Measurements from ENCODE around the gene LAMTOR5. TPM values are rescaled to one million over a fixed set of nuclear protein-coding genes. Genes with fewer than 3 reads are reported as not detected.

Gene LAMTOR5
- polyA plus RNA-seq, 4 donors: 258 to 299 (median 274) TPM

DNA sequence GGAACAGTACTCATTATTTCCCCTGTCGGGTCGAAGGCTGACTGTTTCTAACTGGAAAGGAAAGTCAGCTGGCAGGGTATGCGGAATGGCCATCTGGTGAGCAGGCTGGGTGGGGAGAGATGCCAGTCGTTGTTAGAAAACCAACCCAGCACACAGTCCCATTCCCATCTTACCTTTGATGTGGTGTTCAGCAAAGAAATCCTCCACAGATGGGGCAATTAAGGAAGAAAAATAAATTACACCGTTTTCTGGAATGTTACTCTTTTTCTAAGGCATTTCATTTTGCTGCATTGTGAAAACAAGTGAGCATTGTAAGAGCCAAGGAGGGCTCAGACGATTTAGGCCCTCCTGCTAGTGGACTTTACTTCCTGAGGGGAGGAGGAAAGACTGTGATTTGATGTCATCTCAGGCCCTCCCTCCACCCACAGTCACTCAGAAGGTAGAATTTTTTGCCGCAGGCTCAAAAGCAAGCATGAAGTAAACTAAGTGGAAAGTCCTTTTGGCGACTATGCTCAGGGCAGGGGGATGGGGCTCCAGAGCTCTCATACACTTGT is 16.7 kb downstream of the LAMTOR5 start, which contains the start of gene SLC16A4:
Gene SLC16A4 (minus strand): TSS at position 335 of the 554 bp plus-strand sequence. CDS start 1,703 bp downstream, outside the sequence.
- no peak for DNase-seq (ENCODE audit: low read depth in 4 of 4, low spot score in 2 of 4)

GRCh38 chr1:110390096-110390495 is 17.4 kb downstream of the LAMTOR5 start:
- no peak for DNase-seq (ENCODE audit: low read depth in 4 of 4, low spot score in 2 of 4)

- no peak for DNase-seq (ENCODE audit: low read depth in 4 of 4, low spot score in 2 of 4)
Measured at GRCh38 chr1:110387048-110387754, 20.3 kb downstream of the LAMTOR5 start.

GRCh38 chr1:110385369-110385768 is 22.1 kb downstream of the LAMTOR5 start:
- no peak for DNase-seq (ENCODE audit: low read depth in 4 of 4, low spot score in 2 of 4)

DNA sequence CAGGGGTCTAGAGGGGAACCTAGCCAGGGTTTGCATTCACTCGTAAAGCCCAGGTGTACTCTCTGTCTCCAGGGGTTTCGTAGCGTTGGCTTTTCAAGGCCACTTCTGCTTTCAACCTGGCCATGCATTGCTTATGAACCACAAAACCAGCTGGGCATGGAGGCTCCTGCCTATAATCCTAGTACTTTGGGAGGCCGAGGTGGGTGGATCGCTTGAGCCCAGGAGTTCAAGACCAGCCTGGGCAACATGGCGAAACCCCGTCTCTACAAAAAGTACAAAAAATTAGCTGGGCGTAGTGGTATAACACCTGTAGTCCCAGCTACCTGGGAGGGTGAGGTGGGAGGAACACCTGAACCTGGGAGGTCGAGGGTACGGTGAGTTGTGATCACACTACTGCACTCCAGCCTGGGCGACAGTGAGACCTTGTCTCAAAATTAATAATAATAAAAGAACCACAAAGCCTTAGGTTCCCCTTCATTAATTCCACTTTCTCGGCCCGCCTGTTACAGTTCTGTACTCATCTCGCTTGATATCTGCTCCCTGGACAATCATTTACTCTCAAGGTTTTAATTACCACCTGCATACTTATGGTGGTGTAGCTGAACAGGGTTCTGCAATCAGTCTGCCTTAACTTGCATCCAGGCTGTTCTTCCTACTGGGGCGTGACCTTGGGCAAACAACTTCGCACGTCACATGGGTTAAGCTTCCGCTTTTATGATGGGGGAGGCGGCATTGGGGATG is 22.7 kb downstream of the LAMTOR5 start:
- DNase-seq (ENCODE audit: low read depth in 4 of 4, low spot score in 2 of 4): no peak

GRCh38 chr1:110383251-110383990 is 24.1 kb downstream of the LAMTOR5 start:
- no peak for DNase-seq (ENCODE audit: low read depth in 4 of 4, low spot score in 2 of 4)

DNA sequence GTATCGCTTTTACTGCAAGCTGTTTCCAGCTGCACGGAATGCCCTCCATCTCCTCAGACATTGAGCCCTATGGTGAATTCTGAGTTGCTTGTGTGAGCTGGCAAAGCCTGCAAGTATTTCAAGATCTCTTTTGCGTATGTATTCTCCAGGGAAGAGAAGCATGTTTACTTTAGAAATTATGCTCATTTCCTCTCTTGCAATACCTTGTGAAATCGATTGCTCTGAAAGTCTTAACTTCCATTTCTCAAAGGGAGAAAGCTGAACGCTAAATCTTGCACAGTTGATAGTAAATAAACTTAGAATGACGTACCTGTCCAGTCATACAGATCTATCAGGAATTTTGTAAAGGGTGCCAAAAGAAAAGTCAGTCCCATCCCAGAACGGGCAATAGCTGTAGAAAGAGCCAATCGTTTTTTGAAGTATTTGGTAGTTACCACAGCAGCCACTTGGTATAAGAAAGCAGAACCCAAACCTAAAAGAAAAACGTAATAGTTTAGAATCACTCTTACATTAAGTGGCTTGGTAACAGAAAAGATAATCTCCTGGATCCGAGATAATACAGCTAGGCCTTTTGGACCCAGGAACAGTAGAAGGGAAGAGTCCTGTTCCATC is 26.7 kb downstream of the LAMTOR5 start:
- DNase-seq (ENCODE audit: low read depth in 4 of 4, low spot score in 2 of 4): no peak

DNA sequence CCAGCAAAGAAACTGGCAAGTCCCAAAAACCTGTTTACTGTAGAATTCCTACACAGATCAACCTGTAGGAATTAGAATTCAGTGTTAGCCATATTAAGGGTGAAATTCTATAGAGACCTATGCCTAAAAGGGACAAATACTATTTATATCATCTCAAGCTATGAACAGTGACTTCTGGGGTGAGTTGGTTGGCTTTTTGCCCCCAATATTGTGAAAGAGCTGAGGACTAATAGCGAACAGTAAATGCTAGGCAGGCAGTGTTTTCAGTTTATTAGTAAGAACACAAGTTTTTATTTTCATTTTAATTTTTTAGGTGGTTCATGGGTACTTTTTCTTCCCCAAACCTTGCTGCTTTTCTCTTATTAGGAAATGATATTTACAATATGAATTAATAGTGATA is 32.0 kb downstream of the LAMTOR5 start:
- no peak for DNase-seq (ENCODE audit: low read depth in 4 of 4, low spot score in 2 of 4)

GRCh38 chr1:110370827-110371226 is 36.7 kb downstream of the LAMTOR5 start:
- no peak for DNase-seq (ENCODE audit: low read depth in 4 of 4, low spot score in 2 of 4)

DNA sequence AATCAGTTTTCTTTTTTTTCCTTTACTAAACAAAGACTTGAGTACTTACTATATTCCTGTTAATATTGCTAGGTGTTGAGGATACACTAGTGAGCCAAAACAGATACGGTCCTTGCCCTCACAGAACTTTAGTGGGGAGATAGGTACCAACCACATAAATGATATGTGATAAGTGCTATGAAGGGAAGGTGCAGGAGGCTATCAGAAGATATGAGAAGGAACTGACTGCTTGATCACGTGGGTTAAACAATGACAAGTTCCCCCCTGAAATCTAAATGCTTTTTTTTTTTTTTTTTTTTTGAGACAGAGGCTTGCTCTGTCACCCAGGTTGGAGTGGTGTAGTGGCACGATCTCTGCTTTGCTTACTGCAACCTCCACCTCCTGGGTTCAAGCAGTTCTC is 43.3 kb downstream of the LAMTOR5 start:
- DNase-seq (ENCODE audit: low read depth in 4 of 4, low spot score in 2 of 4): no peak

DNA sequence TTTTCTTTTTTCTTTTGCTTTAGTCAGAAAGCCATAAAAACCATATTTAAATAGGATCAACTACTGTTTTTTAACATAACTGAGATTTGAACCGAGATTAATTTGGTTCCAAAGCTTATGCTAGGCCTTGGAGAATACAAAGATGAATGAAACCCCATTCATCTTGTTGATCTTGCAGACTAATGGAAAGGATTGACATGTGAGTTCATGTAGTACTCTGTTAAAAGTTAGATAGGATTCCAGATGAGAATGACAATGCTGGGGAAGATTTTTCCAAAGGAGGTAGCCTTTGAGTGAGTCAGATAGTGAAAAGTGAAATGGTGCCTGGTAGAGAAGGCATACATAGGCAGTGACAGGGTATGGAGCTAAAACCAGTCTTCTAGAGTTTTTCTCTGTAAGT is 45.6 kb downstream of the LAMTOR5 start:
- DNase-seq (ENCODE audit: low read depth in 4 of 4, low spot score in 2 of 4): no peak

GRCh38 chr1:110360431-110360830 is 47.1 kb downstream of the LAMTOR5 start:
- no peak for DNase-seq (ENCODE audit: low read depth in 4 of 4, low spot score in 2 of 4)

DNA sequence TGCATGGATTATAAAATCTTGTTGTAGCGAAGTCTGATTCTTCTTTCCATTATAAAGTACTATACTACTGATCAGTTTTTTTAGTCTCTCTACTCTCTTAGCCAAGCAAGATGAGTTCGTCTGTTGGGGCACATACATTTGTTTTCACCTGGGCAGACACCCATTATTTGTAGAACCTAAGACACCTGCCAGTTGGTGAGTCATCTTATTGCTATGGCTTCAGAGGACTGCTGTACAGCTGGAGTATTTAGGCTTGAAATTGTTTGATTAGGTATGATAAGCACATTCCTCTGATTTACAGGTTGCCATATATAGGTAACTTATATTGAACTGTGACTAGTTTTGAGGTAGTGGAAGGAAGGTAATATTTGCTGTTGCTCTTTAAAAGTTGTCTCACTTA is 51.1 kb downstream of the LAMTOR5 start:
- no peak for DNase-seq (ENCODE audit: low read depth in 4 of 4, low spot score in 2 of 4)

DNA sequence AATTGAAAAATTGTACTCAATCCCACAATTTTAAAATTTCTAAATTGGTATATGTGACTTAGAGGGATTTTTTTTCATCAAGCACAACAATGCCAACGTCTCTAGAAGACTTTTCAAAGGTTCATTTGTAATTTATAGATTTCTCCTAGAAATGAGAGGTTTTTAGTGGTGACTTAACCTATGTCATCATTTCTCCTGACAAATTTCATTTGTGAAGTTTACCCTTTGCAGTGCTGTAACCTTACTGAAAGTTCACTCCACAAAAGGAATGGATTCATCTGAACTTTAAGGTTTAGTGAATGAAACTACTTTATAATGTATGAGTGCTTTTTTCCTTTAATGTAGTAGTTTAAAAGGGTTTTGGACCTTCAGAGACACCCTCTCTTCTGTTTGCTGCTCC is 52.2 kb downstream of the LAMTOR5 start:
- no peak for DNase-seq (ENCODE audit: low read depth in 4 of 4, low spot score in 2 of 4)

Other genes starting within 250 kb of the LAMTOR5 start
- 1 to 10 TPM; 4.6 to 7.3 (median 6.3) TPM for gene KCNC4, start 197.4 kb downstream of the LAMTOR5 start, polyA plus RNA-seq (ENCODE audit: insufficient read length in 4 of 4)
- 10 to 100 TPM in 3 of 4 donors, 1 to 10 TPM in 1; 9.6 to 15.0 (median 11.5) TPM for gene RBM15, start 68.3 kb downstream of the LAMTOR5 start, polyA plus RNA-seq (ENCODE audit: insufficient read length in 4 of 4)
- gene SLC16A4, start 16.7 kb downstream of the LAMTOR5 start, polyA plus RNA-seq (ENCODE audit: insufficient read length in 4 of 4): 100 to 1,000 TPM in 1 of 4 donors, 10 to 100 TPM in 3; 59.4 to 116 (median 82.1) TPM
- gene PROK1, start 43.5 kb upstream of the LAMTOR5 start, polyA plus RNA-seq (ENCODE audit: insufficient read length in 4 of 4): under 1 TPM; 0.13 to 0.96 (median 0.41) TPM
- not detected for gene KCNA10, start 111.5 kb upstream of the LAMTOR5 start, polyA plus RNA-seq (ENCODE audit: insufficient read length in 4 of 4)
- gene KCNA2, start 198.7 kb upstream of the LAMTOR5 start, polyA plus RNA-seq (ENCODE audit: insufficient read length in 4 of 4): under 1 TPM; 0.34 to 0.46 (median 0.40) TPM

Data from left renal cortex interstitium (tissue), 4 donors.